ENCODE results near the gene LAD1.

DNA sequence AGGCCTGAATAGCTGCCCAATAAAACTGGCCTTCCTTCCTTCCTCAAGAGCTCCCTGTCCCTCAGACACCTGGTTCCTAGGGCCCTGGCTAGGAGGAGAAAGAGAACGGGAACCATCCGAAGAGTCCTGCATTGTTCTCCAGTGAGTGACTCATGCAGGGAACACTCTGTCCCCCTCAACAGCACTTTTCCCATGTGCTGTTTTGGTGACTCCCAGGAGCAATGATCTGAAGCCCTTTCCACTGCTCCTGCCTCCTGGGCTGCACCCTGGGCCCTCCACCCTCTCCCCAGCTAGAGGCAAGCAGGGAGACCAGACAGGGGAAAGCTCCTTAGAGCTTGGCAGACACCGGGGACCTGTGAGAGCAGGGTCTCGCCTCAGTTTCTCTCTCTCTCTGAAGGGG lies 40.5 kb downstream of the LAD1 start:
- TF ChIP-seq, protein P1, sequence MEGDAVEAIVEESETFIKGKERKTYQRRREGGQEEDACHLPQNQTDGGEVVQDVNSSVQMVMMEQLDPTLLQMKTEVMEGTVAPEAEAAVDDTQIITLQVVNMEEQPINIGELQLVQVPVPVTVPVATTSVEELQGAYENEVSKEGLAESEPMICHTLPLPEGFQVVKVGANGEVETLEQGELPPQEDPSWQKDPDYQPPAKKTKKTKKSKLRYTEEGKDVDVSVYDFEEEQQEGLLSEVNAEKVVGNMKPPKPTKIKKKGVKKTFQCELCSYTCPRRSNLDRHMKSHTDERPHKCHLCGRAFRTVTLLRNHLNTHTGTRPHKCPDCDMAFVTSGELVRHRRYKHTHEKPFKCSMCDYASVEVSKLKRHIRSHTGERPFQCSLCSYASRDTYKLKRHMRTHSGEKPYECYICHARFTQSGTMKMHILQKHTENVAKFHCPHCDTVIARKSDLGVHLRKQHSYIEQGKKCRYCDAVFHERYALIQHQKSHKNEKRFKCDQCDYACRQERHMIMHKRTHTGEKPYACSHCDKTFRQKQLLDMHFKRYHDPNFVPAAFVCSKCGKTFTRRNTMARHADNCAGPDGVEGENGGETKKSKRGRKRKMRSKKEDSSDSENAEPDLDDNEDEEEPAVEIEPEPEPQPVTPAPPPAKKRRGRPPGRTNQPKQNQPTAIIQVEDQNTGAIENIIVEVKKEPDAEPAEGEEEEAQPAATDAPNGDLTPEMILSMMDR (IDR thresholded peaks at IDR 0.05; ENCODE audit: poor library complexity, severe bottlenecking), result no peak
- no peak for TF ChIP-seq RAD21 (conservative IDR thresholded peaks at IDR 0.05)
- TF ChIP-seq, protein P2, sequence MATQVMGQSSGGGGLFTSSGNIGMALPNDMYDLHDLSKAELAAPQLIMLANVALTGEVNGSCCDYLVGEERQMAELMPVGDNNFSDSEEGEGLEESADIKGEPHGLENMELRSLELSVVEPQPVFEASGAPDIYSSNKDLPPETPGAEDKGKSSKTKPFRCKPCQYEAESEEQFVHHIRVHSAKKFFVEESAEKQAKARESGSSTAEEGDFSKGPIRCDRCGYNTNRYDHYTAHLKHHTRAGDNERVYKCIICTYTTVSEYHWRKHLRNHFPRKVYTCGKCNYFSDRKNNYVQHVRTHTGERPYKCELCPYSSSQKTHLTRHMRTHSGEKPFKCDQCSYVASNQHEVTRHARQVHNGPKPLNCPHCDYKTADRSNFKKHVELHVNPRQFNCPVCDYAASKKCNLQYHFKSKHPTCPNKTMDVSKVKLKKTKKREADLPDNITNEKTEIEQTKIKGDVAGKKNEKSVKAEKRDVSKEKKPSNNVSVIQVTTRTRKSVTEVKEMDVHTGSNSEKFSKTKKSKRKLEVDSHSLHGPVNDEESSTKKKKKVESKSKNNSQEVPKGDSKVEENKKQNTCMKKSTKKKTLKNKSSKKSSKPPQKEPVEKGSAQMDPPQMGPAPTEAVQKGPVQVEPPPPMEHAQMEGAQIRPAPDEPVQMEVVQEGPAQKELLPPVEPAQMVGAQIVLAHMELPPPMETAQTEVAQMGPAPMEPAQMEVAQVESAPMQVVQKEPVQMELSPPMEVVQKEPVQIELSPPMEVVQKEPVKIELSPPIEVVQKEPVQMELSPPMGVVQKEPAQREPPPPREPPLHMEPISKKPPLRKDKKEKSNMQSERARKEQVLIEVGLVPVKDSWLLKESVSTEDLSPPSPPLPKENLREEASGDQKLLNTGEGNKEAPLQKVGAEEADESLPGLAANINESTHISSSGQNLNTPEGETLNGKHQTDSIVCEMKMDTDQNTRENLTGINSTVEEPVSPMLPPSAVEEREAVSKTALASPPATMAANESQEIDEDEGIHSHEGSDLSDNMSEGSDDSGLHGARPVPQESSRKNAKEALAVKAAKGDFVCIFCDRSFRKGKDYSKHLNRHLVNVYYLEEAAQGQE (IDR thresholded peaks at IDR 0.05; ENCODE audit: borderline replicate concordance), result no peak
- TF ChIP-seq EP300 (conservative IDR thresholded peaks at IDR 0.05; ENCODE audit: poor library complexity, severe bottlenecking), result no peak
- no peak for TF ChIP-seq TAF1 (IDR thresholded peaks at IDR 0.05; ENCODE audit: low read depth)
- TF ChIP-seq EZH2 (IDR thresholded peaks at IDR 0.05; ENCODE audit: borderline replicate concordance, insufficient read depth, low read length, poor library complexity, severe bottlenecking), result no peak

All from neural cell (in vitro differentiated cells).